Measurements from ENCODE around the gene CDC37. TPM values are rescaled to one million over a fixed set of nuclear protein-coding genes. Genes with fewer than 3 reads are reported as not detected.

CDC37 gene
- total RNA-seq, 2 experiments from 2014 or later: 269 to 332 TPM

DNA sequence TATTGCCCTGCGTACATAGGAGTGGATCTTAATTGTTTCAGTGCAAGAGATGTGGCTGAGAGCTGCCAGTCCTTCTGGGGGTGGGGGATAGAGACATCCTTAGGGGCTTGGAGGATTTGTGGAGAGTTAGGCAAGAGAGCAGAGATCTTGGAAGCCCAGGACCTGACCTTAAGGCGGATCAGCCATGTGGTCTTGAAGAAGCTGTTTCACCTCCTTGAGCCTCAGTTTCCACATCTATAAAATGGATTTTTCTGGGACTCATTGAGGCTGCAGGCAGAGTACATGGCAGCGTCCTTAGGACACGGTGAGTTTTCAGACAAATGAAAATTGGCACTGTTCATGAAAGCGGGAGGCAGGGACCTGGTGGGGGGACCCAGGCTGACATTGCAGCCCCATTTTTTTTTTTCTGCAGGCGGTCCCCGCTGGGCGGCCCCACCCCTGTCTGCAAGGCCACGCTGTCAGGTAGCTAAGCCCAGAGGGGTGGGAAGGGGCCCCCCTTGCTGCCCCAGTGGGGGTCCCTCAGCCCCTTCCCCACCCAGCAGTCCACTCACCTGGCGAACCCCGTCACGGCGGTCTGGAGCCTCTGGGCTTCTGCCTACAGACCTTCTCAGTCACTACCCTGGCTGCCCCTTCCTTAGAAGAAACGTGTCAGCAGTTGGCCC lies 47.0 kb upstream of the CDC37 start:
- Histone ChIP-seq H3K4me2 (ENCODE audit: low read length) (no peak overlapping the region), H3K4me3 (ENCODE audit: low read depth, low read length, poor library complexity, severe bottlenecking) (no peak overlapping the region), H3K27ac (ENCODE audit: low read depth, low read length, poor library complexity, severe bottlenecking) (no peak overlapping the region), H3K36me3 (ENCODE audit: insufficient read depth, low read length) (peaks cover 63% of the 10 kb centered on the region), H3K79me2 (ENCODE audit: insufficient read depth, low read depth, low read length) (no peaks in the 10 kb centered on the region; the same call in 1 of the 2 replicates), H3K4me1 (ENCODE audit: insufficient read depth, low read length, poor library complexity, severe bottlenecking) (no peaks in the 10 kb centered on the region), H3K9me2 (ENCODE audit: insufficient read depth, low read length) (no peaks in the 10 kb centered on the region), H2AFZ (ENCODE audit: low read length) (no peak overlapping the region), H3K9me3 (ENCODE audit: low read length) (no peaks in the 10 kb centered on the region), H4K20me1 (ENCODE audit: insufficient read depth, low read length) (no peaks in the 10 kb centered on the region)
- intact Hi-C loops (cut with micrococcal nuclease; ENCODE audit: unreplicated experiment): no loop called here
- ChIA-PET CTCF (ENCODE audit: unreplicated experiment) (no interaction called here), POLR2A (interaction anchor here (0.7 kb wide), 1 partner anchor 1223 kb away, joined by 3 read pairs; no protein-coding TSS in a partner anchor)
- BruUV-seq (replicated peaks): no TSS peak
- no peak for TF ChIP-seq EZH2phosphoT487 (IDR thresholded peaks at IDR 0.05; ENCODE audit: borderline replicate concordance, low read depth, low read length)
- TF ChIP-seq CTCF (conservative IDR thresholded peaks at IDR 0.05; ENCODE audit: low read length): no peak
- DNase-seq (ENCODE audit: low spot score): no peak

DNA sequence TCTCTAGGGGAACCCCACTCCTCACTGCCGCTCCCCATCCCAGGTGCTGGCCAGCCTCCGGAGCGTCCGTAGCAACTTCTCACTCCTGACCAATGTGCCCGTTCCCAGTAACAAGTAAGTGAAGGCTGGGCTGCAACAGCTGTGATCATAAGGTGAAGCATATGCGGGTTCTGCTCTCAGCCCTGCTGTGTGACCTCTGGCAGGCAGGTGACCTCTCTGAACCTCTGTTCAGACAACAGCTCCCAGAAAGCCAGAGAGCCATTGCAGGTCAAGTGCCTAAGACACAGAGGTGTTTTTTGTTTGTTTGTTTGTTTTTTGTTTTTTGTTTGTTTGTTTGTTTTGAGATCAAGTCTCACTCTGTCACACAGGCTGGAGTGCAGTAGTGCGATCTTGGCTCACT lies 45.7 kb upstream of the CDC37 start:
- ChIA-PET CTCF (ENCODE audit: unreplicated experiment) (no interaction called here), POLR2A (no interaction called here)
- no peaks in the 10 kb centered on the region for H3K9me3 ChIP-seq (ENCODE audit: low read length)
- no TSS peak for BruUV-seq (replicated peaks)
- no peak overlapping the region for H3K4me2 ChIP-seq (ENCODE audit: low read length)
- H3K9me2 ChIP-seq (ENCODE audit: insufficient read depth, low read length): no peaks in the 10 kb centered on the region
- no peak overlapping the region for H2AFZ ChIP-seq (ENCODE audit: low read length)
- no peak for DNase-seq (ENCODE audit: low spot score)
- H3K27ac ChIP-seq (ENCODE audit: low read depth, low read length, poor library complexity, severe bottlenecking): no peak overlapping the region
- H3K36me3 ChIP-seq (ENCODE audit: insufficient read depth, low read length): peaks cover 56% of the 10 kb centered on the region
- H3K79me2 ChIP-seq (ENCODE audit: insufficient read depth, low read depth, low read length): peaks cover 11% of the 10 kb centered on the region; the same call in 1 of the 2 replicates
- intact Hi-C loops (cut with micrococcal nuclease; ENCODE audit: unreplicated experiment): no loop called here
- H4K20me1 ChIP-seq (ENCODE audit: insufficient read depth, low read length): no peaks in the 10 kb centered on the region
- no peaks in the 10 kb centered on the region for H3K4me1 ChIP-seq (ENCODE audit: insufficient read depth, low read length, poor library complexity, severe bottlenecking)
- no peak for TF ChIP-seq CTCF (conservative IDR thresholded peaks at IDR 0.05; ENCODE audit: low read length)
- no peak for TF ChIP-seq EZH2phosphoT487 (IDR thresholded peaks at IDR 0.05; ENCODE audit: borderline replicate concordance, low read depth, low read length)
- H3K4me3 ChIP-seq (ENCODE audit: low read depth, low read length, poor library complexity, severe bottlenecking): no peak overlapping the region

- Histone ChIP-seq H3K9me2 (ENCODE audit: insufficient read depth, low read length) (no peaks in the 10 kb centered on the region), H2AFZ (ENCODE audit: low read length) (no peak overlapping the region), H3K4me3 (ENCODE audit: low read depth, low read length, poor library complexity, severe bottlenecking) (no peak overlapping the region), H3K36me3 (ENCODE audit: insufficient read depth, low read length) (peaks cover 22% of the 10 kb centered on the region), H3K9me3 (ENCODE audit: low read length) (no peaks in the 10 kb centered on the region), H3K4me1 (ENCODE audit: insufficient read depth, low read length, poor library complexity, severe bottlenecking) (no peaks in the 10 kb centered on the region), H3K4me2 (ENCODE audit: low read length) (no peak overlapping the region), H4K20me1 (ENCODE audit: insufficient read depth, low read length) (no peaks in the 10 kb centered on the region), H3K79me2 (ENCODE audit: insufficient read depth, low read depth, low read length) (peaks cover 72% of the 10 kb centered on the region), H3K27ac (ENCODE audit: low read depth, low read length, poor library complexity, severe bottlenecking) (no peak overlapping the region)
- ChIA-PET CTCF (ENCODE audit: unreplicated experiment) (no interaction called here), POLR2A (no interaction called here)
- intact Hi-C loops (cut with micrococcal nuclease; ENCODE audit: unreplicated experiment): no loop called here
- no peak for TF ChIP-seq EZH2phosphoT487 (IDR thresholded peaks at IDR 0.05; ENCODE audit: borderline replicate concordance, low read depth, low read length)
- no peak for TF ChIP-seq CTCF (conservative IDR thresholded peaks at IDR 0.05; ENCODE audit: low read length)
- DNase-seq (ENCODE audit: low spot score): no peak
- no TSS peak for BruUV-seq (replicated peaks)
Observed at GRCh38 chr19:10442698-10443097, 39.4 kb upstream of the CDC37 start.
